ENCODE data around the gene ADGRV1. TPM values are rescaled to one million over a fixed set of nuclear protein-coding genes. Genes with fewer than 3 reads are reported as not detected.

ADGRV1 gene
- total RNA-seq, 1 donor: 0.43 TPM

- no peak for DNase-seq (ENCODE audit: low read depth)
- H3K4me3 ChIP-seq (ENCODE audit: low read depth, low read length): no peak overlapping the region
- TF ChIP-seq CTCF (IDR thresholded peaks at IDR 0.05; ENCODE audit: insufficient read depth, low read depth, low read length): no peak
These were observed 726 bp upstream of the ADGRV1 start for GRCh38 chr5:90557871-90558270.

GRCh38 chr5:90560771-90561170 is 2.2 kb downstream of the ADGRV1 start:
- no peak for DNase-seq (ENCODE audit: low read depth)
- no peak overlapping the region for H3K4me3 ChIP-seq (ENCODE audit: low read depth, low read length)
- TF ChIP-seq CTCF (IDR thresholded peaks at IDR 0.05; ENCODE audit: insufficient read depth, low read depth, low read length): no peak

GRCh38 chr5:90561766-90562165 is 3.2 kb downstream of the ADGRV1 start:
- no peak overlapping the region for H3K4me3 ChIP-seq (ENCODE audit: low read depth, low read length)
- no peak for DNase-seq (ENCODE audit: low read depth)
- no peak for TF ChIP-seq CTCF (IDR thresholded peaks at IDR 0.05; ENCODE audit: insufficient read depth, low read depth, low read length)

- no peak for DNase-seq (ENCODE audit: low read depth)
- no peak for TF ChIP-seq CTCF (IDR thresholded peaks at IDR 0.05; ENCODE audit: insufficient read depth, low read depth, low read length)
- H3K4me3 ChIP-seq (ENCODE audit: low read depth, low read length): no peak overlapping the region
These were observed 3.7 kb downstream of the ADGRV1 start for GRCh38 chr5:90562341-90562740.

- TF ChIP-seq CTCF (IDR thresholded peaks at IDR 0.05; ENCODE audit: insufficient read depth, low read depth, low read length): no peak
- DNase-seq (ENCODE audit: low read depth): no peak
- H3K4me3 ChIP-seq (ENCODE audit: low read depth, low read length): no peak overlapping the region
These were observed 4.5 kb downstream of the ADGRV1 start for GRCh38 chr5:90563108-90563507.

GRCh38 chr5:90565491-90565890 is 6.9 kb downstream of the ADGRV1 start:
- TF ChIP-seq CTCF (IDR thresholded peaks at IDR 0.05; ENCODE audit: insufficient read depth, low read depth, low read length): no peak
- H3K4me3 ChIP-seq (ENCODE audit: low read depth, low read length): no peak overlapping the region
- no peak for DNase-seq (ENCODE audit: low read depth)

GRCh38 chr5:90569084-90569483 is 10.5 kb downstream of the ADGRV1 start:
- no peak for TF ChIP-seq CTCF (IDR thresholded peaks at IDR 0.05; ENCODE audit: insufficient read depth, low read depth, low read length)
- DNase-seq (ENCODE audit: low read depth): no peak
- no peak overlapping the region for H3K4me3 ChIP-seq (ENCODE audit: low read depth, low read length)

Data from fibroblast of villous mesenchyme (primary cell).